Measurements from ENCODE around the gene USP22. TPM values are rescaled to one million over a fixed set of nuclear protein-coding genes. Genes with fewer than 3 reads are reported as not detected.
A peak's percentile ranks its signal among the peaks of the same experiment; 100 is the strongest.

USP22 gene
- total RNA-seq, 1 experiment from 2014 or later: 150 TPM

GRCh38 chr17:21001111-21001812 is 41.5 kb downstream of the USP22 start:
- H3K27me3 Mint-ChIP-seq (ENCODE audit: unreplicated experiment): no peaks in the 10 kb centered on the region
- H3K4me1 Mint-ChIP-seq (ENCODE audit: low read depth, unreplicated experiment): no peaks in the 10 kb centered on the region
- intact Hi-C loops (cut with micrococcal nuclease; ENCODE audit: unreplicated experiment): no loop called here
- H3K36me3 Mint-ChIP-seq (ENCODE audit: insufficient read depth, unreplicated experiment): peaks cover 56% of the 10 kb centered on the region
- no peak for TF ChIP-seq CTCF (IDR thresholded peaks at IDR 0.05; ENCODE audit: unreplicated experiment)
- no peak for DNase-seq
- CTCF ChIA-PET: no interaction called here
- H3K27ac Mint-ChIP-seq (ENCODE audit: unreplicated experiment): no peak overlapping the region
- H3K4me3 Mint-ChIP-seq (ENCODE audit: low read depth, unreplicated experiment): no peak overlapping the region
- TSS peak; percentile 45 for BruUV-seq (replicated peaks)
- no peaks in the 10 kb centered on the region for H3K9me3 Mint-ChIP-seq (ENCODE audit: low read depth, unreplicated experiment)

- Mint-ChIP-seq H3K36me3 (ENCODE audit: insufficient read depth, unreplicated experiment) (peaks cover 48% of the 10 kb centered on the region), H3K4me3 (ENCODE audit: low read depth, unreplicated experiment) (no peak overlapping the region), H3K4me1 (ENCODE audit: low read depth, unreplicated experiment) (no peaks in the 10 kb centered on the region), H3K9me3 (ENCODE audit: low read depth, unreplicated experiment) (no peaks in the 10 kb centered on the region), H3K27ac (ENCODE audit: unreplicated experiment) (no peak overlapping the region), H3K27me3 (ENCODE audit: unreplicated experiment) (no peaks in the 10 kb centered on the region)
- no peak for DNase-seq
- CTCF ChIA-PET: interaction anchor here (0.6 kb wide), 1 partner anchor 215 kb away, joined by 3 read pairs; no protein-coding TSS in a partner anchor
- no TSS peak for BruUV-seq (replicated peaks)
- no peak for TF ChIP-seq CTCF (IDR thresholded peaks at IDR 0.05; ENCODE audit: unreplicated experiment)
- intact Hi-C loops (cut with micrococcal nuclease; ENCODE audit: unreplicated experiment): no loop called here
Observed at GRCh38 chr17:20999841-21000532, 42.8 kb downstream of the USP22 start.

GRCh38 chr17:20999044-20999573 is 43.7 kb downstream of the USP22 start:
- no peak overlapping the region for H3K4me3 Mint-ChIP-seq (ENCODE audit: low read depth, unreplicated experiment)
- no peaks in the 10 kb centered on the region for H3K9me3 Mint-ChIP-seq (ENCODE audit: low read depth, unreplicated experiment)
- no peaks in the 10 kb centered on the region for H3K27me3 Mint-ChIP-seq (ENCODE audit: unreplicated experiment)
- no TSS peak for BruUV-seq (replicated peaks)
- no peaks in the 10 kb centered on the region for H3K4me1 Mint-ChIP-seq (ENCODE audit: low read depth, unreplicated experiment)
- no peak for DNase-seq
- intact Hi-C loops (cut with micrococcal nuclease; ENCODE audit: unreplicated experiment): no loop called here
- no peak for TF ChIP-seq CTCF (IDR thresholded peaks at IDR 0.05; ENCODE audit: unreplicated experiment)
- CTCF ChIA-PET: no interaction called here
- peaks cover 42% of the 10 kb centered on the region for H3K36me3 Mint-ChIP-seq (ENCODE audit: insufficient read depth, unreplicated experiment)
- H3K27ac Mint-ChIP-seq (ENCODE audit: unreplicated experiment): no peak overlapping the region

- intact Hi-C loops (cut with micrococcal nuclease; ENCODE audit: unreplicated experiment): no loop called here
- no peak overlapping the region for H3K27ac Mint-ChIP-seq (ENCODE audit: unreplicated experiment)
- BruUV-seq (replicated peaks): no TSS peak
- no peaks in the 10 kb centered on the region for H3K4me1 Mint-ChIP-seq (ENCODE audit: low read depth, unreplicated experiment)
- H3K27me3 Mint-ChIP-seq (ENCODE audit: unreplicated experiment): no peaks in the 10 kb centered on the region
- TF ChIP-seq CTCF (IDR thresholded peaks at IDR 0.05; ENCODE audit: unreplicated experiment): no peak
- no peak overlapping the region for H3K4me3 Mint-ChIP-seq (ENCODE audit: low read depth, unreplicated experiment)
- no peaks in the 10 kb centered on the region for H3K9me3 Mint-ChIP-seq (ENCODE audit: low read depth, unreplicated experiment)
- H3K36me3 Mint-ChIP-seq (ENCODE audit: insufficient read depth, unreplicated experiment): peaks cover 40% of the 10 kb centered on the region
- CTCF ChIA-PET: no interaction called here
- DNase-seq: no peak
Observed at GRCh38 chr17:20998571-20999043, 44.2 kb downstream of the USP22 start.

Measured in Calu3 (cell line).